Right lobe of liver (tissue), 4 donors: ENCODE data around the gene PTPRN2.

ENCODE experiments used
- CTCF ChIP-seq, 4 donors: fragments of 200-600 bp in 3 of 4; fragments of 450-650 bp in 1 of 4; IDR thresholded peaks; one replicate each; pipeline versions ENCODE4 v1.5.1 to v1.8.0; 2016 to 2022; ENCODE audit warnings: antibody characterized with exemption in 4 of 4, mild to moderate bottlenecking in 2 of 4
- POLR2A ChIP-seq: fragments of 450-650 bp; IDR thresholded peaks from one replicate; pipeline ENCODE4 v1.6.1; 2017; ENCODE audit warnings: antibody characterized with exemption, mild to moderate bottlenecking
- donor health status: DM: no; HTN: no; CAD: no.
- donor health status: DM: no; HTN: no; CAD: no.
- donor health status: DM: no; HTN: yes; CAD: no.

GRCh38 chr7:158191671-158192070 is 396.0 kb downstream of the PTPRN2 start:
- TF ChIP-seq CTCF (IDR thresholded peaks at IDR 0.05) (no peak), POLR2A (no peak)
